ENCODE data around the gene FOXA2. TPM values are rescaled to one million over a fixed set of nuclear protein-coding genes. Genes with fewer than 3 reads are reported as not detected.

Gene FOXA2
- total and polyA plus RNA-seq, 2 of the 13 experiments (the other 11 are each of a cell fraction or from before 2014, with no cell fraction given), result 8.8 to 12.2 TPM

GRCh38 chr20:22585786-22586493, 1.6 kb upstream of the FOXA2 start (continued):
- TF ChIP-seq AFF4 (CRISPR knock-in tag; IDR thresholded peaks at IDR 0.05) (no peak), NFE2L2 (IDR thresholded peaks at IDR 0.05; ENCODE audit: low read length) (no peak), ZBTB33 (CRISPR knock-in tag; IDR thresholded peaks at IDR 0.05) (peak; percentile 63), ESRRA (CRISPR knock-in tag; IDR thresholded peaks at IDR 0.05; ENCODE audit: low read depth) (no peak), ZNF513 (CRISPR knock-in tag; conservative IDR thresholded peaks at IDR 0.05) (no peak), ZC3H13 (CRISPR knock-in tag; IDR thresholded peaks at IDR 0.05) (peak; percentile 57), TFDP1 (CRISPR knock-in tag; IDR thresholded peaks at IDR 0.05; ENCODE audit: borderline replicate concordance) (0 out of 2 replicates have a peak, but pooled peaks have one; percentile 2), REPIN1 (CRISPR knock-in tag; IDR thresholded peaks at IDR 0.05; ENCODE audit: borderline replicate concordance, low read depth) (no peak; the same call in 1 of the 2 replicates), HMG20B (CRISPR knock-in tag; conservative IDR thresholded peaks at IDR 0.05) (no peak), ZNF512B (CRISPR knock-in tag; IDR thresholded peaks at IDR 0.05; ENCODE audit: borderline replicate concordance) (no peak), SKIL (CRISPR knock-in tag; IDR thresholded peaks at IDR 0.05; ENCODE audit: borderline replicate concordance) (no peak), DPF2 (CRISPR knock-in tag; IDR thresholded peaks at IDR 0.05; ENCODE audit: borderline replicate concordance, low read depth) (no peak; the same call in 1 of the 2 replicates), ZNF556 (CRISPR knock-in tag; IDR thresholded peaks at IDR 0.05; ENCODE audit: borderline replicate concordance) (no peak), PHF21A (CRISPR knock-in tag; IDR thresholded peaks at IDR 0.05) (no peak)
